ENCODE measurements around the gene UQCC3.

Gene UQCC3

DNA sequence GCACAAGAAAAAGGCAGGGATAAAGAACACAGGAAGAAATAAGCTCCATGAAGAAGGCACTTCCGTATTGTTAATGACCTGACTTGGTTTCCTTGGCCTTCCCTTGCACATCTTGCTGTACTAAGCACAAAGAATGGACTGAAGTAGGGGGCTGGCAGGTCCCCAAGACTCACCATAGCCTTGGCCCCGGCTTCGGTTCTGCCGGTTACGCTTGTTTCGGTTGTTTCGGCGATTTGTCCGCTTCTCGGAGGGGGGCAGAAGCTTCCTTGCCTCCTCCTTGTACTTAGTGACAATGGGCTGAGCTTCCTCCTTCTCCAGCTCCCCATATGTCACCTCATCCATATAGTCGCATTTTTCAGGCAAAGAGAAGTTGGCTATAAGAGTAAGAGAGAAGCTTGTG, 45.3 kb downstream of the UQCC3 start:
- Histone ChIP-seq H3K9me3 (ENCODE audit: insufficient read depth, low read depth, low read length) (no peaks in the 10 kb centered on the region), H3K36me3 (ENCODE audit: insufficient read depth, low read depth, low read length) (peaks cover 96% of the 10 kb centered on the region), H3K27ac (ENCODE audit: low read length) (no peak overlapping the region), H3K27me3 (ENCODE audit: insufficient read depth, low read length) (no peaks in the 10 kb centered on the region), H3K4me3 (ENCODE audit: low read length) (no peak overlapping the region), H3K4me1 (ENCODE audit: insufficient read depth, low read length) (peaks cover 4% of the 10 kb centered on the region; the same call in 1 of the 2 replicates), H3K9ac (ENCODE audit: low read depth, low read length) (no peak overlapping the region)

DNA sequence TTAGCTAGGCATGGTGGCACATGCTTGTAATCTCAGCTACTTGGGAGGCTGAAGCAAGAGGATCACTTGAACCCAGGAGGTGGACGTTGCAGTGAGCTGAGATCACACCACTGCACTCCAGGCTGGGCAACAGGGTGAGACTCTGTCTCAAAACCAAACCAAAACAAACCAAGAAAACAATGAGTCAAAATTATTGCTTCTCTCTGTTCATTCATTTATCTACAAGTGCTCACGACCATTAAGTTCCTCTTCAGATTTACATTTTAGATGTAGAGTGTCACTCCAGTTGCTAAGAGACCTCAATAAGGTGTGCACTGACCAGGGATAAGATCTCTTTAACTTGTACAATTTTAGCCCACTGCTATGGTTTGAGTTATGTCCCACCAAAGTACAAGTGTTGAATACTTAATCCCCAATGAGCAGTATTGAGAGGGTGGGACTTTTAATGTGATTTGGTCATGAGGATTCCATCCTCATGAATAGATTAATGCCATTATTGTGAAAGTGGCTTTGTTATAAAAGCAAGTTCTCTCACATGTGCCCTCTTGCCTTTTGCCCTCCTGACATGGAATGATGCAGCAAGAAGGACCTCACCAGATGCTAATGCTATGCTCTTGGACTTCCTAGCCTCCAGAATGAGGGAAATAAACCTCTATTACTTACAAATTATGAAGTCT, 48.0 kb downstream of the UQCC3 start:
- Histone ChIP-seq H3K9me3 (ENCODE audit: insufficient read depth, low read depth, low read length) (no peaks in the 10 kb centered on the region), H3K9ac (ENCODE audit: low read depth, low read length) (no peak overlapping the region), H3K27ac (ENCODE audit: low read length) (no peak overlapping the region), H3K4me1 (ENCODE audit: insufficient read depth, low read length) (peaks cover 4% of the 10 kb centered on the region; the same call in 1 of the 2 replicates), H3K4me3 (ENCODE audit: low read length) (no peak overlapping the region), H3K36me3 (ENCODE audit: insufficient read depth, low read depth, low read length) (peaks cover 99% of the 10 kb centered on the region), H3K27me3 (ENCODE audit: insufficient read depth, low read length) (no peaks in the 10 kb centered on the region)

DNA sequence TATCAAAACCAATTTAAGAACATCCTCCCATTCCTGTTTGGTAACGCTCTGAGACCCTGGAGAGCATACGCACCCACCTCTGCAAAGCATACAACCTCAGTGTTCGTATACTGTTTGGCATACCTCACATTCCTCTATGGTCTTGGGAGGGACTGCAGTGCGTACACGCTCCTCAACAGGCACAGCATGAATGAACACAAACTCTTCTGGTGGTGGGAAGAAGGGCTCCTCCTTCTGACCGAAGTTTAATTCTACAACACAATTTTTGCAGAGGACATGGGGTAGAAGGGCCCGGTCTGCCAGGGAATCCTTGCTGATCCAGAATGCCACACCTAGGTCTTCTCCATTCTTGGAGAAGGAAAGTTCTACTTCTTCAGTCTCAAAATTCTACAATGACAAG, 50.5 kb downstream of the UQCC3 start:
- Histone ChIP-seq H3K27ac (ENCODE audit: low read length) (no peak overlapping the region), H3K9me3 (ENCODE audit: insufficient read depth, low read depth, low read length) (no peaks in the 10 kb centered on the region), H3K36me3 (ENCODE audit: insufficient read depth, low read depth, low read length) (peaks cover 80% of the 10 kb centered on the region), H3K27me3 (ENCODE audit: insufficient read depth, low read length) (no peaks in the 10 kb centered on the region), H3K4me1 (ENCODE audit: insufficient read depth, low read length) (peaks cover 7% of the 10 kb centered on the region; the same call in 1 of the 2 replicates), H3K4me3 (ENCODE audit: low read length) (no peak overlapping the region), H3K9ac (ENCODE audit: low read depth, low read length) (no peak overlapping the region)
